Astrocyte (in vitro differentiated cells and primary cell): ENCODE data around the gene ASB5. TPM values are rescaled to one million over a fixed set of nuclear protein-coding genes. Genes with fewer than 3 reads are reported as not detected.

Experiments
- DNase-seq: peaks from one replicate; pipeline ENCODE4 v3.0.0-alpha.2; 2010; ENCODE audit warnings: low read depth
- FAIRE-seq: peaks from 2 replicates; lab custom pipeline; 2011; peaks lifted over from hg19 to GRCh38; lab: Jason Lieb, UNC
- H2AFZ ChIP-seq: 2 replicates; pipeline ENCODE4 v1.6.0; 2012; ENCODE audit warnings: low read depth, low read length, inconsistent platforms
- H3K27ac ChIP-seq: 2 replicates; pipeline ENCODE4 v1.5.1; 2011; ENCODE audit warnings: low read depth, low read length, inconsistent platforms
- H3K27me3 ChIP-seq: 2 replicates; pipeline ENCODE4 v1.6.0; 2011; ENCODE audit warnings: low read length, inconsistent platforms; ENCODE audit not compliant: insufficient read depth
- H3K36me3 ChIP-seq: 2 replicates; pipeline ENCODE4 v1.5.1; 2011; ENCODE audit warnings: low read length, inconsistent platforms; ENCODE audit not compliant: insufficient read depth
- H3K4me1 ChIP-seq: 2 replicates; pipeline ENCODE4 v1.5.1; 2011; ENCODE audit warnings: low read length, inconsistent platforms; ENCODE audit not compliant: insufficient read depth
- H3K4me2 ChIP-seq: 2 replicates; pipeline ENCODE4 v1.6.0; 2012; ENCODE audit warnings: low read length, inconsistent platforms
- H3K4me3 ChIP-seq: 2 replicates; pipeline ENCODE4 v1.5.1; 2011; ENCODE audit warnings: low read depth, mild to moderate bottlenecking, low read length, inconsistent platforms; ENCODE audit not compliant: insufficient read depth
- H3K79me2 ChIP-seq: 2 replicates; pipeline ENCODE4 v1.6.0; 2012; ENCODE audit warnings: mild to moderate bottlenecking, low read length, inconsistent platforms; ENCODE audit not compliant: insufficient read depth
- H3K9ac ChIP-seq: 2 replicates; pipeline ENCODE4 v1.6.0; 2012; ENCODE audit warnings: mild to moderate bottlenecking, low read length, inconsistent platforms
- H3K9me3 ChIP-seq: 2 replicates; pipeline ENCODE4 v1.5.1; 2012; ENCODE audit warnings: low read depth, mild to moderate bottlenecking, low read length, inconsistent platforms; ENCODE audit not compliant: insufficient read depth
- H4K20me1 ChIP-seq: 2 replicates; pipeline ENCODE4 v1.6.0; 2012; ENCODE audit warnings: low read length, inconsistent platforms; ENCODE audit not compliant: insufficient read depth
- H3K27ac Mint-ChIP-seq: one replicate; pipeline ENCODE4 v1.8.0; 2021; ENCODE audit warnings: mild to moderate bottlenecking, mixed read lengths; ENCODE audit not compliant: unreplicated experiment
- H3K27me3 Mint-ChIP-seq: one replicate; pipeline ENCODE4 v1.8.0; 2021; ENCODE audit warnings: low read depth, mixed read lengths; ENCODE audit not compliant: unreplicated experiment
- H3K36me3 Mint-ChIP-seq: one replicate; pipeline ENCODE4 v1.8.0; 2021; ENCODE audit warnings: low read depth, mixed read lengths; ENCODE audit not compliant: unreplicated experiment
- H3K4me1 Mint-ChIP-seq: one replicate; pipeline ENCODE4 v1.8.0; 2021; ENCODE audit warnings: low read depth, mixed read lengths; ENCODE audit not compliant: unreplicated experiment
- H3K4me3 Mint-ChIP-seq: one replicate; pipeline ENCODE4 v1.8.0; 2021; ENCODE audit warnings: mild to moderate bottlenecking, moderate library complexity, mixed read lengths; ENCODE audit not compliant: unreplicated experiment
- H3K9me3 Mint-ChIP-seq: one replicate; pipeline ENCODE4 v1.8.0; 2021; ENCODE audit warnings: mild to moderate bottlenecking, mixed read lengths; ENCODE audit not compliant: unreplicated experiment
- EZH2 ChIP-seq: IDR thresholded peaks from 2 replicates; pipeline ENCODE4 v1.6.1; 2012; ENCODE audit warnings: mild to moderate bottlenecking, low read length, inconsistent platforms; ENCODE audit not compliant: insufficient read depth
- total RNA-seq: library from RNA; stranded (reverse); gene quantifications from 2 replicates; pipeline ENCODE4 v1.2.1, GENCODE V29; 2021
- TF ChIP-seq, protein P1 (sequence below): IDR thresholded peaks from 2 replicates; pipeline ENCODE4 v1.5.1; 2011; ENCODE audit warnings: low read depth, mild to moderate bottlenecking, inconsistent platforms, low read length, moderate library complexity; ENCODE audit not compliant: insufficient read depth

Gene ASB5
- total RNA-seq, 1 donor from 2014 or later, result 0.43 TPM

DNA sequence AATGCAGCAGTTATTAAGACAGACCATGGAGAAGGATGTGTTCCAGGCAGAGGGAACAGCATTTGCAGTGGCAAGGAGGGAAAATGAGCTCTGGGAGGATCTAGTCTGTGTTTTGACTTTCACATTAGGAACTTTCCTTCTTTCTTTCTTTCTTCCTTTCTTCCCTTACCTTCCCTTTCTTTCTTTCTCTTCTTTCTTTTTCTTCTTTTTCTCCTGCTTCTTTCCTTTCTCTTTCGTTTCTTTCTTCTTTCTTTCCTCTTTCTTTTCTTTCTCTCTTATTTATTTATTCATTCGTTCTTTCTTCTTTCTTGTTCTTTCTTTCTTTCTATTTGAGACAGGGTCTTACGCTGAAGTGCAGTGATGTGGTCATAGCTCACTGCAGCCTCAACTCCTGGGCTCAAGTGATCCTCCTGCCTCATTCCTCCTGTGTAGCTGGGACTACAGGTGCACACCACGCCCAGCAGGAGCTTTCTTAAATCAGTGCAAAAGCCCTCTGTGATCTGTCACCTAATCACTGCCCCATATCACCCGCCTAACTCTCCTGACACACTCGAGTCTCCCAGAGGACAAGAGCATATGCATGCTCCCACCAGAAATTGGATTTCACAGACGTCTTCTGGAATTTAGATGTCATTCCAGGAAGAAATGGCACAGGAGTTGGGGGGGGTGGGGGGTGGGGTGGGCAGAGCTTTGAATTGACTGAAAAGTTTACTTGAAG lies 58.3 kb downstream of the ASB5 start:
- no peak overlapping the region for H3K4me3 Mint-ChIP-seq
- Histone ChIP-seq H3K36me3 (no peaks in the 10 kb centered on the region), H3K4me1 (no peaks in the 10 kb centered on the region), H3K9ac (no peak overlapping the region), H3K27ac (no peak overlapping the region), H3K4me3 (no peak overlapping the region), H4K20me1 (no peaks in the 10 kb centered on the region), H3K9me3 (no peaks in the 10 kb centered on the region), H3K4me2 (no peak overlapping the region), H3K27me3 (no peaks in the 10 kb centered on the region), H2AFZ (no peak overlapping the region), H3K79me2 (no peaks in the 10 kb centered on the region)
- DNase-seq, result no peak
- no peaks in the 10 kb centered on the region for H3K4me1 Mint-ChIP-seq
- FAIRE-seq, result no peak
- peaks cover 5% of the 10 kb centered on the region for H3K9me3 Mint-ChIP-seq
- no peak for TF ChIP-seq EZH2
- TF ChIP-seq, protein P1, sequence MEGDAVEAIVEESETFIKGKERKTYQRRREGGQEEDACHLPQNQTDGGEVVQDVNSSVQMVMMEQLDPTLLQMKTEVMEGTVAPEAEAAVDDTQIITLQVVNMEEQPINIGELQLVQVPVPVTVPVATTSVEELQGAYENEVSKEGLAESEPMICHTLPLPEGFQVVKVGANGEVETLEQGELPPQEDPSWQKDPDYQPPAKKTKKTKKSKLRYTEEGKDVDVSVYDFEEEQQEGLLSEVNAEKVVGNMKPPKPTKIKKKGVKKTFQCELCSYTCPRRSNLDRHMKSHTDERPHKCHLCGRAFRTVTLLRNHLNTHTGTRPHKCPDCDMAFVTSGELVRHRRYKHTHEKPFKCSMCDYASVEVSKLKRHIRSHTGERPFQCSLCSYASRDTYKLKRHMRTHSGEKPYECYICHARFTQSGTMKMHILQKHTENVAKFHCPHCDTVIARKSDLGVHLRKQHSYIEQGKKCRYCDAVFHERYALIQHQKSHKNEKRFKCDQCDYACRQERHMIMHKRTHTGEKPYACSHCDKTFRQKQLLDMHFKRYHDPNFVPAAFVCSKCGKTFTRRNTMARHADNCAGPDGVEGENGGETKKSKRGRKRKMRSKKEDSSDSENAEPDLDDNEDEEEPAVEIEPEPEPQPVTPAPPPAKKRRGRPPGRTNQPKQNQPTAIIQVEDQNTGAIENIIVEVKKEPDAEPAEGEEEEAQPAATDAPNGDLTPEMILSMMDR, result no peak
- H3K27me3 Mint-ChIP-seq, result peaks cover 8% of the 10 kb centered on the region
- no peaks in the 10 kb centered on the region for H3K36me3 Mint-ChIP-seq
- no peak overlapping the region for H3K27ac Mint-ChIP-seq

DNA sequence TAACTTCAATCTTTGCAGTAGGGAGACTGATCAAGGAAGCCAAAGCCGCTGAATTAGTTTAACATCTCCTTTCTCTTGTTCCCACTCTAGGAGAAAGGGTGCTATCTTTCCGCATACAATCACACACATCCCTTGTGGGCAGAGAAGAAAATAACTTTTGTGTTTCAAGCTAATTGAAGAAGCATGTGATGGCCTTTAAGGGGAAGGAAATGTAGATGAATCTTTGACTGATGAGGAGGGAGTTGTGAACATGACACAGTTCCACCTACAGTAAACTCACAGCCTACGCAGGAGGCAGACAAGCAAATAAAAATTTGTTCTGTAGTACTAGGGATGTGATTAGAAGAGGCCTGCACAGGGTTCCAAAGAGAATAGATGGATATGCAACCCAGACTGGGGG lies 58.9 kb downstream of the ASB5 start:
- H3K27me3 Mint-ChIP-seq, result peaks cover 8% of the 10 kb centered on the region
- no peak overlapping the region for H3K9ac ChIP-seq
- no peak overlapping the region for H3K27ac ChIP-seq
- H3K9me3 Mint-ChIP-seq, result peaks cover 5% of the 10 kb centered on the region
- H3K4me2 ChIP-seq, result no peak overlapping the region
- H3K27ac Mint-ChIP-seq, result no peak overlapping the region
- FAIRE-seq (no peak), DNase-seq (no peak)
- no peaks in the 10 kb centered on the region for H3K4me1 Mint-ChIP-seq
- H3K9me3 ChIP-seq, result no peaks in the 10 kb centered on the region
- H2AFZ ChIP-seq, result no peak overlapping the region
- no peak overlapping the region for H3K4me3 ChIP-seq
- no peak overlapping the region for H3K4me3 Mint-ChIP-seq
- H3K4me1 ChIP-seq, result no peaks in the 10 kb centered on the region
- TF ChIP-seq, protein P1, result no peak
- no peak for TF ChIP-seq EZH2
- H3K27me3 ChIP-seq, result no peaks in the 10 kb centered on the region
- H3K36me3 ChIP-seq, result no peaks in the 10 kb centered on the region
- no peaks in the 10 kb centered on the region for H3K36me3 Mint-ChIP-seq
- no peaks in the 10 kb centered on the region for H4K20me1 ChIP-seq
- no peaks in the 10 kb centered on the region for H3K79me2 ChIP-seq

DNA sequence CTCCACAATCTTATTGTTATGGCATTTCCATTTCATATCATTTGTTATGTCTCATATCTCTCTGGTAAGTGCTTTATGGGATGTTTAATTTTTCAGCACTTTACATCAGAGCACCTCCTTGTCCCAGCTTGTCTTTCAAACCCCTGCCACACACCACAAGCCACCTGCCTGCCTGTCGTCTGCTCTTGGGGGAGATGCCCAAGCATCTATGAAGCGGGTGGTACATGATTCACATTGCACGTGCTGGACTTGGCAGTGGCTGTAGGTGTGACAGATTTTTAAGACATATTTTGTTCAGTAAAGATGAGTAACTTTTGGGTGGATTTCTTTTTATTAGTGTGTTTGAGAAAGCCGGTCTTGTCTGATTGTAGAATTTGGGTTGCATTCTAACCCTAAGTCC lies 59.5 kb downstream of the ASB5 start:
- peaks cover 8% of the 10 kb centered on the region for H3K27me3 Mint-ChIP-seq
- no peak overlapping the region for H2AFZ ChIP-seq
- no peaks in the 10 kb centered on the region for H3K27me3 ChIP-seq
- peaks cover 5% of the 10 kb centered on the region for H3K9me3 Mint-ChIP-seq
- no peak overlapping the region for H3K27ac ChIP-seq
- no peaks in the 10 kb centered on the region for H3K79me2 ChIP-seq
- no peak overlapping the region for H3K27ac Mint-ChIP-seq
- DNase-seq, result no peak
- H3K4me1 ChIP-seq, result no peaks in the 10 kb centered on the region
- no peak overlapping the region for H3K9ac ChIP-seq
- H3K36me3 ChIP-seq, result no peaks in the 10 kb centered on the region
- no peak overlapping the region for H3K4me2 ChIP-seq
- no peaks in the 10 kb centered on the region for H3K4me1 Mint-ChIP-seq
- no peaks in the 10 kb centered on the region for H3K9me3 ChIP-seq
- no peaks in the 10 kb centered on the region for H4K20me1 ChIP-seq
- TF ChIP-seq EZH2, result no peak
- TF ChIP-seq, protein P1, result no peak
- no peaks in the 10 kb centered on the region for H3K36me3 Mint-ChIP-seq
- H3K4me3 Mint-ChIP-seq, result no peak overlapping the region
- no peak overlapping the region for H3K4me3 ChIP-seq
- no peak for FAIRE-seq
